Effector CD8-positive, alpha-beta T cell (primary cell): Measurements from ENCODE around the gene PCDHA5.
"Not testable (repeated sequence)": the region's sequence is repeated elsewhere in the genome, so short reads cannot be mapped to it uniquely, and the experiment has no call there.

ENCODE experiments used
- DNase-seq: peaks from one replicate; lab custom pipeline; 2025; lab: John Stamatoyannopoulos, UW

PCDHA5 gene

GRCh38 chr5:140823475-140823874, 2.1 kb downstream of the PCDHA5 start:
- DNase-seq = no peak

- DNase-seq = no peak
Measured at GRCh38 chr5:140827704-140828361, 6.4 kb downstream of the PCDHA5 start, which contains the start of gene PCDHA6. TSS of gene PCDHA6 (plus strand) at chr5:140827960. CDS start at chr5:140828092, 132 bp downstream.

DNA sequence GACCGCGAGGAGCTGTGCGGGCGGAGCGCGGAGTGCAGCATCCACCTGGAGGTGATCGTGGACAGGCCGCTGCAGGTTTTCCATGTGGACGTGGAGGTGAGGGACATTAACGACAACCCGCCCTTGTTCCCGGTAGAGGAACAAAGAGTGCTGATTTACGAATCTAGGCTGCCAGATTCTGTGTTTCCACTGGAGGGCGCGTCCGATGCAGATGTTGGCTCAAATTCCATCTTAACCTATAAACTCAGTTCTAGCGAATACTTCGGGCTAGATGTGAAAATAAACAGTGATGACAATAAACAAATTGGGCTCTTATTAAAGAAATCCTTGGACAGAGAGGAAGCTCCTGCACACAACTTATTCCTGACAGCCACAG, 6.9 kb downstream of the PCDHA5 start:
- no peak for DNase-seq

- DNase-seq = not testable (repeated sequence)
Measured at GRCh38 chr5:140829511-140830501, 8.4 kb downstream of the PCDHA5 start.

DNA sequence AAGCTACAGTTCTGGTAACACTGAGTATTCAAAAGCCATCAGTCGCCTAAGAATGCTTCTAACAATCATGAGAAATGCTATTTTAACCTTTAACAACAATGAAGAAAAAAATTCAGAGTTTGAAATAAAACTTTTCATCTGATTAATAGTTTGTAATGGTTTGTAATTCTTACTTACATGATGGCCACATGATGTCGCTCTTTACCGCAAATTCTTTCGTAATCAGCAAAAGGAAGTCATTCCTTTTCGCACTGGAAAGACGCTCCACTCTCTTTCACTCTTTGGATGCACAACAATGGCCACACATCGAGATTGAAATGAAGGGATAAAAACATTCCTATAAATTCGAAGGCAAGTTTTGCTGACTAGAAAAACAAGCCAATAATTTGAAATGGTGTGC, 12.6 kb downstream of the PCDHA5 start, which contains the start of gene PCDHA7:
Gene PCDHA7 (plus strand): TSS at position 277 of the 400 bp plus-strand sequence. CDS start 115 bp downstream, at position 392.
- no peak for DNase-seq

DNA sequence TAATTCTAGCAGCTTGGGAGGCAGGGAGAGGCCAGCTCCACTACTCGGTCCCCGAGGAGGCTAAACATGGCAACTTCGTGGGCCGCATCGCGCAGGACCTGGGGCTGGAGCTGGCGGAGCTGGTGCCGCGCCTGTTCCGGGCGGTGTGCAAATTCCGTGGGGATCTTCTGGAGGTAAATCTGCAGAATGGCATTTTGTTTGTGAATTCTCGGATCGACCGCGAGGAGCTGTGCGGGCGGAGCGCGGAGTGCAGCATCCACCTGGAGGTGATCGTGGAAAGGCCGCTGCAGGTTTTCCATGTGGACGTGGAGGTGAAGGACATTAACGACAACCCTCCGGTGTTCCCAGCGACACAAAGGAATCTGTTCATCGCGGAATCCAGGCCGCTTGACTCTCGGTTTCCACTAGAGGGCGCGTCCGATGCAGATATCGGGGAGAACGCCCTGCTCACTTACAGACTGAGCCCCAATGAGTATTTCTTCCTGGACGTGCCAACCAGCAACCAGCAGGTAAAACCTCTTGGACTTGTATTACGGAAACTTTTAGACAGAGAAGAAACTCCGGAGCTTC, 13.1 kb downstream of the PCDHA5 start:
- DNase-seq = not testable (repeated sequence)

DNA sequence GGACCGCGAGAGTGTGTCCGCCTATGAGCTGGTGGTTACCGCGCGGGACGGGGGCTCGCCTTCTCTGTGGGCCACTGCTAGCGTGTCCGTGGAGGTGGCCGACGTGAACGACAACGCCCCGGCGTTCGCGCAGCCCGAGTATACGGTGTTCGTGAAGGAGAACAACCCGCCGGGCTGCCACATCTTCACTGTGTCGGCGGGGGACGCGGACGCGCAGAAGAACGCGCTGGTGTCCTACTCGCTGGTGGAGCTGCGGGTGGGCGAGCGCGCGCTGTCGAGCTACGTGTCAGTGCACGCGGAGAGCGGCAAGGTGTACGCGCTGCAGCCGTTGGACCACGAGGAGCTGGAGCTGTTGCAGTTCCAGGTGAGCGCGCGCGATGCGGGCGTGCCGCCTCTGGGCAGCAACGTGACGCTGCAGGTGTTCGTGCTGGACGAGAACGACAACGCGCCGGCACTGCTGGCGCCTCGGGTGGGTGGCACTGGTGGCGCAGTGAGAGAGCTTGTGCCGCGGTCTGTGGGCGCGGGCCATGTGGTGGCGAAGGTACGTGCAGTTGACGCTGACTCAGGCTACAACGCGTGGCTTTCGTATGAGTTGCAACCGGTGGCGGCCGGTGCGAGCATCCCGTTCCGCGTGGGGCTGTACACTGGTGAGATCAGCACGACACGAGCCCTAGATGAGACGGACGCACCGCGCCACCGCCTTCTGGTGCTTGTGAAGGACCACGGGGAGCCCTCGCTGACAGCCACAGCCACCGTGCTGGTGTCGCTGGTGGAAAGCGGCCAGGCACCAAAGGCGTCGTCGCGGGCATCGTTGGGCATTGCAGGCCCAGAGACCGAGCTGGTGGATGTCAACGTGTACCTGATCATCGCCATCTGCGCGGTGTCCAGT, 14.5 kb downstream of the PCDHA5 start:
- no peak for DNase-seq

DNA sequence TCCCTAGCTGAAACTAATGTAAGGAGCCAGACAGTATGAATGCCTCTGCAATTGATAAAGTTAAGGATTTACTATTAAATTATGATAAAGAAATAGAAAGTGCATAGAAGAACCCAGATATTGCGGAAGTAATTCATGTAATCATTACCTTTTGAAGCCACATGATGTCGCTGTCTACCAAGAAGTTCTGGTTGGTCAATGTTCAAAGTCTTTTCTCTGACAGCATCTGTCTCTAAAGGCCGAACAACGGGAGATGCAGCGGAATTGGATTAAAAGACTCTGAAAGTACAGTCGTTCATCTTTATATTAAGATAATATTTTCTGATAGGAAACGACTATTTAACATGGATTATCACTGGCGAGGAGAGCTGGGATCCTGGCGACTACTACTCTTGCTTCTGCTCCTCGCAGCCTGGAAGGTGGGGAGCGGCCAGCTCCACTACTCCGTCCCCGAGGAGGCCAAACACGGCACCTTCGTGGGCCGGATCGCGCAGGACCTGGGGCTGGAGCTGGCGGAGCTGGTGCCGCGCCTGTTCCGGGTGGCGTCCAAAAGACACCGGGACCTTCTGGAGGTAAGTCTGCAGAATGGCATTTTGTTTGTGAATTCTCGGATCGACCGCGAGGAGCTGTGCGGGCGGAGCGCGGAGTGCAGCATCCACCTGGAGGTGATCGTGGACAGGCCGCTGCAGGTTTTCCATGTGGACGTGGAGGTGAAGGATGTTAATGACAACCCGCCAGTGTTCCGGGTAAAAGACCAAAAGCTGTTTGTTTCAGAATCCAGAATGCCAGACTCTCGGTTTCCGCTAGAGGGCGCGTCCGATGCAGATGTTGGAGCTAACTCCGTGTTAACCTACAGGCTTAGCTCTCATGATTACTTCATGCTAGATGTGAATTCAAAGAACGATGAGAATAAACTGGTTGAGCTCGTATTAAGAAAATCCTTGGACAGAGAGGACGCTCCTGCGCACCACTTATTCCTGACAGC, 19.9 kb downstream of the PCDHA5 start, which contains the start of gene PCDHA8:
Gene PCDHA8 (plus strand): TSS at position 210 of the 985 bp plus-strand sequence. CDS start 135 bp downstream, at position 345.
- DNase-seq = no peak

GRCh38 chr5:140842798-140843733, 21.7 kb downstream of the PCDHA5 start:
- DNase-seq = no peak

GRCh38 chr5:140848139-140849102, 27.0 kb downstream of the PCDHA5 start, which contains the start of gene PCDHA9:
TSS of gene PCDHA9 (plus strand) at chr5:140848382. CDS start at chr5:140848496, 114 bp downstream.
- not testable (repeated sequence) for DNase-seq

GRCh38 chr5:140849831-140850634, 28.6 kb downstream of the PCDHA5 start:
- DNase-seq = not testable (repeated sequence)

DNA sequence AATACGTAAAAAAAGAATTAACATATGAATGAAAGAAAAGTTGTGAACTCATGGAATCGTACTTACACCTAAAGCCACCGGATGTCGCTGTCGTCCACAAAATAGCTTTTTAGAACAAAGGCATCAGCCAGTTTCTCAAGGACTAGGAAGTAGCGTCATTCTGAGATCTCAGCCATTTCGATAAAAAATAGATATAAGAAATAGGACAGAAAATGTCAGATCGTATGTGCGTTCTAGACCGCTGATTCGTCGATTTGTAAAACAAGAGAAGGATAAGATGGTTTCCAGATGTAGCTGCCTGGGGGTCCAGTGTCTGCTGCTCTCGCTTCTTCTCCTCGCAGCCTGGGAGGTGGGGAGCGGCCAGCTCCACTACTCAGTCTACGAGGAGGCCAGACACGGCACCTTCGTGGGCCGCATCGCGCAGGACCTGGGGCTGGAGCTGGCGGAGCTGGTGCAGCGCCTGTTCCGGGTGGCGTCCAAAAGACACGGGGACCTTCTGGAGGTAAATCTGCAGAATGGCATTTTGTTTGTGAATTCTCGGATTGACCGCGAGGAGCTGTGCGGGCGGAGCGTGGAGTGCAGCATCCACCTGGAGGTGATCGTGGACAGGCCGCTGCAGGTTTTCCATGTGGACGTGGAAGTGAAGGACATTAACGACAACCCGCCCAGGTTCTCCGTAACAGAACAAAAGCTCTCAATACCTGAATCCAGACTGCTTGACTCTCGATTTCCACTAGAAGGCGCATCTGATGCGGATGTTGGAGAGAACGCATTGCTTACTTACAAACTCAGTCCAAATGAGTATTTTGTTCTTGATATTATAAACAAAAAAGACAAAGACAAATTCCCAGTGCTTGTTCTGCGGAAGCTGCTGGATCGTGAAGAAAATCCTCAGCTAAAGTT, 34.6 kb downstream of the PCDHA5 start, which contains the start of gene PCDHA10:
Gene PCDHA10 (plus strand): TSS at position 126 of the 903 bp plus-strand sequence. CDS start 152 bp downstream, at position 278.
- no peak for DNase-seq

GRCh38 chr5:140857177-140857986, 36.0 kb downstream of the PCDHA5 start:
- DNase-seq = no peak

DNA sequence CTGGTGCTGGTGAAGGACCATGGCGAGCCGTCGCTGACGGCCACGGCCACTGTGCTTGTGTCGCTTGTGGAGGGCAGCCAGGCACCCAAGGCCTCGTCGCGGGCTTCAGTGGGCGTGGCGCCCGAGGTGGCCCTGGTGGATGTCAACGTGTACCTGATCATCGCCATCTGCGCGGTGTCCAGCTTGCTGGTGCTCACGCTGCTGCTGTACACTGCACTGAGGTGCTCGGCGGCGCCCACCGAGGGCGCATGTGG, 36.5 kb downstream of the PCDHA5 start:
- no peak for DNase-seq
